HepG2 (cell line): ENCODE results near the gene SGMS1. TPM values are rescaled to one million over a fixed set of nuclear protein-coding genes. Genes with fewer than 3 reads are reported as not detected.

Experiments
- ATAC-seq: fragments of 200-7000 bp; cut with Tn5 transposase; 3 replicates; pipeline ENCODE4 v1.9.1; 2020; ENCODE audit warnings: mild to moderate bottlenecking, moderate library complexity
- BruUV-seq: library from RNA; stranded (reverse); fragments of 400-500 nt; replicated peaks from 2 replicates; lab custom pipeline; 2021; lab: Mats Ljungman, UMichigan
- CTCF ChIA-PET: fragments of 300-600 bp; formaldehyde crosslinking; extraction: SDS; loops from one replicate; lab custom pipeline; 2021; ENCODE audit warnings: low total read pairs, inconsistent platforms, low intra/inter-chr PET ratio; lab: Yijun Ruan, JAX
- POLR2A ChIA-PET: fragments of 350-600 bp; sonication (Branson Sonifier 250); formaldehyde crosslinking; loops from one replicate; lab custom pipeline; 2020; ENCODE audit warnings: antibody characterized with exemption, inconsistent platforms; lab: Yijun Ruan, JAX
- DNase-seq: peaks from one replicate; pipeline ENCODE4 v3.0.0-alpha.2; 2015; ENCODE audit warnings: low spot score
- FAIRE-seq: peaks from 3 replicates; lab custom pipeline; 2011; peaks lifted over from hg19 to GRCh38; lab: Jason Lieb, UNC
- H2AFZ ChIP-seq: one replicate; pipeline ENCODE4 v1.6.1; 2011; ENCODE audit warnings: low read length, inconsistent platforms
- H3K27ac ChIP-seq: fragments of 300-600 bp; 3 replicates; pipeline ENCODE4 v1.8.0; 2011; ENCODE audit warnings: mixed run types, mild to moderate bottlenecking, mixed read lengths, low read length, inconsistent platforms; ENCODE audit not compliant: insufficient read depth; ENCODE audit errors: extremely low read length
- H3K27me3 ChIP-seq, 2 experiments: fragments of 200-600 bp in 1 of 2; 2 replicates in 1 of 2; 3 replicates in 1 of 2; pipeline versions ENCODE4 v1.6.0 to v1.8.0; 2011; ENCODE audit warnings: low read length in 2 of 2, mild to moderate bottlenecking in 2 of 2, moderate library complexity in 2 of 2, inconsistent platforms in 1 of 2; ENCODE audit not compliant: insufficient read depth in 2 of 2, control insufficient read depth in 1 of 2
- H3K36me3 ChIP-seq, 2 experiments: fragments of 200-600 bp in 1 of 2; replicated peaks in 1 of 2; 2 replicates in 1 of 2; 3 replicates in 1 of 2; pipeline versions ENCODE4 v1.5.1 to v1.8.0; 2011; ENCODE audit warnings: low read length in 2 of 2, inconsistent platforms in 1 of 2; ENCODE audit not compliant: insufficient read depth in 2 of 2, control insufficient read depth in 1 of 2
- H3K4me1 ChIP-seq: 2 replicates; pipeline ENCODE4 v1.5.1; 2012; ENCODE audit warnings: low read length, inconsistent platforms; ENCODE audit not compliant: insufficient read depth
- H3K4me2 ChIP-seq: 2 replicates; pipeline ENCODE4 v1.6.0; 2011; ENCODE audit warnings: low read depth, low read length, inconsistent platforms
- H3K4me3 ChIP-seq, 3 experiments: fragments of 200-600 bp in 1 of 3; sonication (generic), shearing (Covaris generic) in 1 of 3; replicated peaks in 1 of 3; 2 replicates each; pipeline ENCODE4 v1.5.1; 2011 to 2016; ENCODE audit warnings: low read length in 3 of 3, inconsistent platforms in 2 of 3, low read depth in 2 of 3, mild to moderate bottlenecking in 2 of 3, control low read depth in 1 of 3, mixed read lengths in 1 of 3; ENCODE audit not compliant: insufficient read depth in 1 of 3
- H3K79me2 ChIP-seq: one replicate; pipeline ENCODE4 v1.6.1; 2011; ENCODE audit warnings: low read length, inconsistent platforms; ENCODE audit not compliant: insufficient read depth
- H3K9ac ChIP-seq: 2 replicates; pipeline ENCODE4 v1.6.0; 2011; ENCODE audit warnings: mild to moderate bottlenecking, low read depth, low read length, inconsistent platforms; ENCODE audit not compliant: insufficient read depth
- H3K9me3 ChIP-seq: 2 replicates; pipeline ENCODE4 v1.5.1; 2012; ENCODE audit warnings: mild to moderate bottlenecking, low read length
- H4K20me1 ChIP-seq: 2 replicates; pipeline ENCODE4 v1.6.0; 2011; ENCODE audit warnings: inconsistent platforms, mild to moderate bottlenecking, low read length, moderate library complexity; ENCODE audit not compliant: insufficient read depth
- ESRRA ChIP-seq: sonication (generic); formaldehyde crosslinking; IDR thresholded peaks from 2 replicates; pipeline ENCODE4 v1.5.1; 2020; ENCODE audit warnings: mild to moderate bottlenecking, low read depth, missing genetic modification reagents
- ETV5 ChIP-seq: IDR thresholded peaks from 2 replicates; pipeline ENCODE4 v1.6.1; 2018; ENCODE audit warnings: missing biosample characterization, missing genetic modification reagents, inconsistent platforms, borderline replicate concordance
- RNF2 ChIP-seq: fragments of 450-650 bp; conservative IDR thresholded peaks from 2 replicates; pipeline ENCODE4 v1.6.1; 2016; ENCODE audit warnings: low read depth
- ZNF230 ChIP-seq: sonication (generic); formaldehyde crosslinking; IDR thresholded peaks from 2 replicates; pipeline ENCODE4 v1.4.0; 2020; ENCODE audit warnings: mild to moderate bottlenecking, missing genetic modification reagents
- ZNF251 ChIP-seq: sonication (generic); formaldehyde crosslinking; IDR thresholded peaks from 2 replicates; pipeline ENCODE4 v1.9.0; 2021; ENCODE audit warnings: mild to moderate bottlenecking, missing genetic modification reagents
- ZNF460 ChIP-seq: sonication (generic); formaldehyde crosslinking; IDR thresholded peaks from 2 replicates; pipeline ENCODE4 v1.5.1; 2020; ENCODE audit warnings: missing genetic modification reagents, mild to moderate bottlenecking, borderline replicate concordance
- ZNF546 ChIP-seq: sonication (generic); formaldehyde crosslinking; conservative IDR thresholded peaks from 2 replicates; pipeline ENCODE4 v1.8.1; 2023; ENCODE audit warnings: mild to moderate bottlenecking, missing genetic modification reagents
- ZNF841 ChIP-seq: sonication (generic); formaldehyde crosslinking; IDR thresholded peaks from 2 replicates; pipeline ENCODE4 v1.8.1; 2023; ENCODE audit warnings: missing genetic modification reagents, borderline replicate concordance
- WGBS: methylation state at CpG from one replicate; pipeline ENCODE4 v1.1.6; 2017; ENCODE audit warnings: low lambda C conversion rate; 5-methylcytosine and 5-hydroxymethylcytosine counted together
- in situ Hi-C: cut with HindIII; loops from 2 replicates; pipeline ENCODE4 v1.10.0; 2017; ENCODE audit warnings: low pct_unique_long_range_greater_than_20kb; ENCODE audit not compliant: extremely low pct_ligation_motif_present
- intact Hi-C: fragments of 100-400 bp; cut with micrococcal nuclease; formaldehyde crosslinking; loops from one replicate; pipeline ENCODE4 v1.10.0; 2022; ENCODE audit not compliant: unreplicated experiment
- polyA plus RNA-seq, 8 experiments: library from polyadenylated mRNA; depleted of rRNA in 3 of 8; stranded (reverse) in 7 of 8; unstranded in 1 of 8; fragments of >200 nt; fragmentation: Illumina TruSeq in 4 of 8; extraction: Trizol in 4 of 8; gene quantifications; 2 replicates each; pipeline versions ENCODE4 v1.2.1 to v1.2.3, GENCODE V29; 2011 to 2016; ENCODE audit warnings: low read depth in 4 of 8, missing spikeins in 1 of 8, mixed read lengths in 1 of 8; ENCODE audit not compliant: insufficient read depth in 1 of 8
- total RNA-seq, 5 experiments: library from RNA; depleted of rRNA; stranded (reverse); fragments of >200 nt; fragmentation: Illumina TruSeq; extraction: Trizol; gene quantifications; 2 replicates each; pipeline ENCODE4 v1.2.3, GENCODE V29; 2016; ENCODE audit warnings: low read depth in 1 of 5
- TF ChIP-seq, protein P1 (sequence below): sonication (generic); formaldehyde crosslinking; IDR thresholded peaks from 2 replicates; pipeline ENCODE4 v1.4.0; 2020; ENCODE audit warnings: mild to moderate bottlenecking, missing genetic modification reagents
- TF ChIP-seq, protein P2 (sequence below): sonication (generic); formaldehyde crosslinking; IDR thresholded peaks from 2 replicates; pipeline ENCODE4 v1.4.0; 2020; ENCODE audit warnings: missing genetic modification reagents; ENCODE audit errors: not compliant biosample characterization

The SGMS1 gene
- total and polyA plus RNA-seq, 2 of the 13 experiments (the other 11 are each of a cell fraction or from before 2014, with no cell fraction given) = 6.5 to 15.1 TPM

DNA sequence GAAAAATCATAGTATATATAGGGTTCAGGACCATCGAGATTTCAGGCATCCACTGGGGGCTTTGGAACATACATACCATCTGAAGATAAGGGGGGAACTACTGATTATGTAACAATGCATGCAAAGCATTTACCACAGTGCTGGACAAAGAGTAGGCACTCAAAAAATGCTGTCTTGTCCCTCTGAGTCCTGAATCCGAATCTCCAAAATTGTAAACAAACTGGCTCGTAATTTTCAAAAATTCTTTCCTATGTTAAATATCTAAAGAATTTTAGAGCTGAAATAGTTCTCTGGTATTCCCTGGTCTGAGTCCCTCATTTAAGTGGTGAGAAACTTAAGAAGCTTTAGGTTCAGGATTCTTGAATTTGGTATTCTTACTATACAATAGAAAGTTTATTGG lies 204.7 kb downstream of the SGMS1 start:
- ATAC-seq (no peak), DNase-seq (no peak), FAIRE-seq (no peak)
- Histone ChIP-seq H3K9me3 (no peaks in the 10 kb centered on the region), H3K9ac (no peak overlapping the region), H3K36me3 (no peaks in the 10 kb centered on the region), H3K4me3 (no peak overlapping the region), H4K20me1 (no peaks in the 10 kb centered on the region), H3K4me1 (peaks cover 44% of the 10 kb centered on the region), H3K79me2 (peaks cover 3% of the 10 kb centered on the region), H3K27ac (no peak overlapping the region), H2AFZ (no peak overlapping the region), H3K27me3 (no peaks in the 10 kb centered on the region), H3K4me2 (peak overlapping the region; percentile 78; the same call in 1 of the 2 replicates)
- BruUV-seq = no TSS peak
- ChIA-PET POLR2A (no interaction called here), CTCF (interaction anchor here (2.6 to 2.7 kb wide), 2 partner anchors 51 to 52 kb away, joined by 6 to 20 read pairs; no protein-coding TSS in a partner anchor)
- TF ChIP-seq ZNF251 (CRISPR knock-in tag) = no peak
- TF ChIP-seq, protein P1, sequence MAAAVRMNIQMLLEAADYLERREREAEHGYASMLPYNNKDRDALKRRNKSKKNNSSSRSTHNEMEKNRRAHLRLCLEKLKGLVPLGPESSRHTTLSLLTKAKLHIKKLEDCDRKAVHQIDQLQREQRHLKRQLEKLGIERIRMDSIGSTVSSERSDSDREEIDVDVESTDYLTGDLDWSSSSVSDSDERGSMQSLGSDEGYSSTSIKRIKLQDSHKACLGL (CRISPR knock-in tag) = no peak
- TF ChIP-seq ESRRA (CRISPR knock-in tag) = no peak
- TF ChIP-seq ETV5 (CRISPR knock-in tag) = no peak
- TF ChIP-seq ZNF841 (CRISPR knock-in tag) = no peak
- TF ChIP-seq ZNF546 = no peak
- no peak for TF ChIP-seq RNF2
- TF ChIP-seq ZNF230 (CRISPR knock-in tag) = no peak
- TF ChIP-seq, protein P2, sequence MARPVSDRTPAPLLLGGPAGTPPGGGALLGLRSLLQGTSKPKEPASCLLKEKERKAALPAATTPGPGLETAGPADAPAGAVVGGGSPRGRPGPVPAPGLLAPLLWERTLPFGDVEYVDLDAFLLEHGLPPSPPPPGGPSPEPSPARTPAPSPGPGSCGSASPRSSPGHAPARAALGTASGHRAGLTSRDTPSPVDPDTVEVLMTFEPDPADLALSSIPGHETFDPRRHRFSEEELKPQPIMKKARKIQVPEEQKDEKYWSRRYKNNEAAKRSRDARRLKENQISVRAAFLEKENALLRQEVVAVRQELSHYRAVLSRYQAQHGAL = no peak
- TF ChIP-seq ZNF460 (CRISPR knock-in tag) = no peak
- 73% methylated on average over 3 of the region's 3 CpGs for WGBS
- in situ Hi-C loops (no loop called here), intact Hi-C loops (loop anchor here (2.0 to 10.0 kb wide), 2 partner anchors 26 to 206 kb away; partner anchors contain the start of gene SGMS1)
